ENCODE results near the gene AVEN.

The AVEN gene

DNA sequence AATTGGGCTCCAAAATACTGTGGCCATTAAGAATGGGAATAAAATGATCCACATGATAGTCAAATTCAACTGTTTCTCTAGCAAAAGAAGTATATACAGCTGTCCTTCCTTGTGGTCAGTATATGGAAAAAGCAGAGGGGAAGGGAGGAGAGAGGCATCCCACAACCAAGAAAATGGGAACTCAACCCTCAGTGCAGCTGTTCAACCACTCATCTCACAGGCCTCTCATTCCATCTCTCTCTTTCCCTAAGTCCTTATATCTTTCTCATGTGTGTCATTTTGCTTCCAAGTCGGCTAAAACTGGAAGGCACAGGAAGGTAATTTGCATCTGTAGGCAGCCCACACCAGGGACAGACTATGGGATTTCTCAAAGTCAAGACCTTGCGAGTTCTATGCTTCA is 27.5 kb downstream of the AVEN start:
- peaks cover 4% of the 10 kb centered on the region for H3K4me1 ChIP-seq (ENCODE audit: control insufficient read depth, low read length)
- no peaks in the 10 kb centered on the region for H3K27me3 ChIP-seq (ENCODE audit: control insufficient read depth, low read length)
- no peak overlapping the region for H3K27ac ChIP-seq (ENCODE audit: low read depth, low read length)
- H3K79me2 ChIP-seq (ENCODE audit: control insufficient read depth, low read length), result no peaks in the 10 kb centered on the region
- no peaks in the 10 kb centered on the region for H3F3A ChIP-seq (ENCODE audit: control insufficient read depth, insufficient read depth)
- no peak overlapping the region for H3K4me3 ChIP-seq (ENCODE audit: low read length)
- H4K20me1 ChIP-seq (ENCODE audit: control insufficient read depth, insufficient read depth, low read depth, low read length), result no peaks in the 10 kb centered on the region
- no peak for TF ChIP-seq EZH2phosphoT487 (IDR thresholded peaks at IDR 0.05; ENCODE audit: borderline replicate concordance, low read length)
- H3K4me2 ChIP-seq (ENCODE audit: low read length), result no peak overlapping the region
- no peaks in the 10 kb centered on the region for H3K9me2 ChIP-seq (replicated peaks; ENCODE audit: control insufficient read depth, low read length)
- H3K36me3 ChIP-seq (ENCODE audit: control insufficient read depth, low read length), result no peaks in the 10 kb centered on the region
- H3K9me3 ChIP-seq (ENCODE audit: control insufficient read depth, insufficient read depth, low read length), result no peaks in the 10 kb centered on the region

GRCh38 chr15:34010921-34011320 is 28.1 kb downstream of the AVEN start:
- no peaks in the 10 kb centered on the region for H3K79me2 ChIP-seq (ENCODE audit: control insufficient read depth, low read length)
- no peaks in the 10 kb centered on the region for H3K27me3 ChIP-seq (ENCODE audit: control insufficient read depth, low read length)
- H3F3A ChIP-seq (ENCODE audit: control insufficient read depth, insufficient read depth), result no peaks in the 10 kb centered on the region
- H3K4me3 ChIP-seq (ENCODE audit: low read length), result no peak overlapping the region
- no peak for TF ChIP-seq EZH2phosphoT487 (IDR thresholded peaks at IDR 0.05; ENCODE audit: borderline replicate concordance, low read length)
- TF ChIP-seq, protein P1, sequence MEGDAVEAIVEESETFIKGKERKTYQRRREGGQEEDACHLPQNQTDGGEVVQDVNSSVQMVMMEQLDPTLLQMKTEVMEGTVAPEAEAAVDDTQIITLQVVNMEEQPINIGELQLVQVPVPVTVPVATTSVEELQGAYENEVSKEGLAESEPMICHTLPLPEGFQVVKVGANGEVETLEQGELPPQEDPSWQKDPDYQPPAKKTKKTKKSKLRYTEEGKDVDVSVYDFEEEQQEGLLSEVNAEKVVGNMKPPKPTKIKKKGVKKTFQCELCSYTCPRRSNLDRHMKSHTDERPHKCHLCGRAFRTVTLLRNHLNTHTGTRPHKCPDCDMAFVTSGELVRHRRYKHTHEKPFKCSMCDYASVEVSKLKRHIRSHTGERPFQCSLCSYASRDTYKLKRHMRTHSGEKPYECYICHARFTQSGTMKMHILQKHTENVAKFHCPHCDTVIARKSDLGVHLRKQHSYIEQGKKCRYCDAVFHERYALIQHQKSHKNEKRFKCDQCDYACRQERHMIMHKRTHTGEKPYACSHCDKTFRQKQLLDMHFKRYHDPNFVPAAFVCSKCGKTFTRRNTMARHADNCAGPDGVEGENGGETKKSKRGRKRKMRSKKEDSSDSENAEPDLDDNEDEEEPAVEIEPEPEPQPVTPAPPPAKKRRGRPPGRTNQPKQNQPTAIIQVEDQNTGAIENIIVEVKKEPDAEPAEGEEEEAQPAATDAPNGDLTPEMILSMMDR (IDR thresholded peaks at IDR 0.05; ENCODE audit: low read depth, low read length, poor library complexity, severe bottlenecking), result no peak
- H4K20me1 ChIP-seq (ENCODE audit: control insufficient read depth, insufficient read depth, low read depth, low read length), result no peaks in the 10 kb centered on the region
- H3K4me2 ChIP-seq (ENCODE audit: low read length), result no peak overlapping the region
- H3K4me1 ChIP-seq (ENCODE audit: control insufficient read depth, low read length), result peaks cover 4% of the 10 kb centered on the region
- H3K9me2 ChIP-seq (replicated peaks; ENCODE audit: control insufficient read depth, low read length), result no peaks in the 10 kb centered on the region
- no peaks in the 10 kb centered on the region for H3K9me3 ChIP-seq (ENCODE audit: control insufficient read depth, insufficient read depth, low read length)
- no peaks in the 10 kb centered on the region for H3K36me3 ChIP-seq (ENCODE audit: control insufficient read depth, low read length)
- H3K27ac ChIP-seq (ENCODE audit: low read depth, low read length), result no peak overlapping the region

GRCh38 chr15:34009656-34010055 is 29.3 kb downstream of the AVEN start:
- peaks cover 4% of the 10 kb centered on the region for H3K4me1 ChIP-seq (ENCODE audit: control insufficient read depth, low read length)
- H3K9me2 ChIP-seq (replicated peaks; ENCODE audit: control insufficient read depth, low read length), result no peaks in the 10 kb centered on the region
- no peak for TF ChIP-seq EZH2phosphoT487 (IDR thresholded peaks at IDR 0.05; ENCODE audit: borderline replicate concordance, low read length)
- TF ChIP-seq, protein P1 (IDR thresholded peaks at IDR 0.05; ENCODE audit: low read depth, low read length, poor library complexity, severe bottlenecking), result no peak
- H4K20me1 ChIP-seq (ENCODE audit: control insufficient read depth, insufficient read depth, low read depth, low read length), result no peaks in the 10 kb centered on the region
- no peaks in the 10 kb centered on the region for H3F3A ChIP-seq (ENCODE audit: control insufficient read depth, insufficient read depth)
- no peak overlapping the region for H3K27ac ChIP-seq (ENCODE audit: low read depth, low read length)
- H3K4me3 ChIP-seq (ENCODE audit: low read length), result no peak overlapping the region
- no peaks in the 10 kb centered on the region for H3K9me3 ChIP-seq (ENCODE audit: control insufficient read depth, insufficient read depth, low read length)
- H3K36me3 ChIP-seq (ENCODE audit: control insufficient read depth, low read length), result no peaks in the 10 kb centered on the region
- H3K4me2 ChIP-seq (ENCODE audit: low read length), result no peak overlapping the region
- H3K79me2 ChIP-seq (ENCODE audit: control insufficient read depth, low read length), result no peaks in the 10 kb centered on the region
- H3K27me3 ChIP-seq (ENCODE audit: control insufficient read depth, low read length), result no peaks in the 10 kb centered on the region

GRCh38 chr15:34006381-34006780 is 32.6 kb downstream of the AVEN start:
- Histone ChIP-seq H4K20me1 (ENCODE audit: control insufficient read depth, insufficient read depth, low read depth, low read length) (no peaks in the 10 kb centered on the region), H3K9me2 (replicated peaks; ENCODE audit: control insufficient read depth, low read length) (no peaks in the 10 kb centered on the region), H3K4me3 (ENCODE audit: low read length) (no peak overlapping the region), H3F3A (ENCODE audit: control insufficient read depth, insufficient read depth) (no peaks in the 10 kb centered on the region), H3K36me3 (ENCODE audit: control insufficient read depth, low read length) (no peaks in the 10 kb centered on the region), H3K79me2 (ENCODE audit: control insufficient read depth, low read length) (no peaks in the 10 kb centered on the region), H3K9me3 (ENCODE audit: control insufficient read depth, insufficient read depth, low read length) (no peaks in the 10 kb centered on the region), H3K27ac (ENCODE audit: low read depth, low read length) (no peak overlapping the region), H3K27me3 (ENCODE audit: control insufficient read depth, low read length) (no peaks in the 10 kb centered on the region), H3K4me1 (ENCODE audit: control insufficient read depth, low read length) (no peaks in the 10 kb centered on the region), H3K4me2 (ENCODE audit: low read length) (no peak overlapping the region)
- no peak for TF ChIP-seq EZH2phosphoT487 (IDR thresholded peaks at IDR 0.05; ENCODE audit: borderline replicate concordance, low read length)
- TF ChIP-seq, protein P1 (IDR thresholded peaks at IDR 0.05; ENCODE audit: low read depth, low read length, poor library complexity, severe bottlenecking), result no peak
